Measurements from ENCODE around the gene BAIAP2L1. TPM values are rescaled to one million over a fixed set of nuclear protein-coding genes. Genes with fewer than 3 reads are reported as not detected.

BAIAP2L1 gene
- total RNA-seq, 1 donor: 0.31 TPM

DNA sequence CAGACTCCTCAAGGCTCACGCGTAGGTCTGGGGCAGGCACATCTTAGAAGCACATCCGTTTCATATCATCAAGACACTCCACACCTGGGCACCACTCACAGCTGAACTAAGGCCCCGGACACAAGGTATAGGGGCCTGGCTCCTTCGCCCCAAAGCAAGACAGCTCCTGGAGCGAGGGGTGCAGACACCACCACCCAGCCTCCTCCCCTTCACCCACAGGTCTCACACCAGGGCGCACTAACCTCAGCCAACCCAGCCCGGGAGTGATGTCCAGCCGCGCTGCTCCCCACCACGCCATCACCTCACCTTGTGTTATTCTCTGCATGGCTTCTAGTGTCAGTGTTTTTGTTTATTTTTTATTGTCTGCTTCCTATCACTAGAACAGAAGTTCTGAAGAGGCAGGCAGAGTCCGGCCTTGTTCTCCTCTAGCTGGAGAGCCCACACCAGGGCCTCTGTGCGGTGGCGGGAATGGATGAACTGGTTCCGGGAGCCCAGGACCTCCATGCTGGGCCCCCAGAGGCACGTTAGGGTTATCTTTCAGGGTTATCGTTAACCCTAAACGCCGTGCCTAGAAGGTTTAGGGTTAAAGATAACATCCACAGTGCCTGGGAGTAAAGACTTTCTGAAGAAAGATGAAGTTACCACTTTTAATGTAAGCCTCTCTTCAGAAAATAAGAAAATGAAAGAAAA, 97.6 kb downstream of the BAIAP2L1 start:
- H3K9me3 ChIP-seq (ENCODE audit: low read depth, low read length): no peaks in the 10 kb centered on the region
- H3K27me3 ChIP-seq (ENCODE audit: insufficient read depth, low read length): no peaks in the 10 kb centered on the region
- H3K4me3 ChIP-seq (ENCODE audit: low read length): no peak overlapping the region
- H3K4me1 ChIP-seq (ENCODE audit: insufficient read depth, low read length): no peaks in the 10 kb centered on the region

GRCh38 chr7:98301693-98302470, 99.0 kb downstream of the BAIAP2L1 start:
- H3K4me1 ChIP-seq (ENCODE audit: insufficient read depth, low read length): no peaks in the 10 kb centered on the region
- no peaks in the 10 kb centered on the region for H3K9me3 ChIP-seq (ENCODE audit: low read depth, low read length)
- H3K27me3 ChIP-seq (ENCODE audit: insufficient read depth, low read length): no peaks in the 10 kb centered on the region
- H3K4me3 ChIP-seq (ENCODE audit: low read length): no peak overlapping the region

GRCh38 chr7:98300595-98301372, 100.1 kb downstream of the BAIAP2L1 start:
- Histone ChIP-seq H3K4me3 (ENCODE audit: low read length) (no peak overlapping the region), H3K4me1 (ENCODE audit: insufficient read depth, low read length) (no peaks in the 10 kb centered on the region), H3K9me3 (ENCODE audit: low read depth, low read length) (no peaks in the 10 kb centered on the region), H3K27me3 (ENCODE audit: insufficient read depth, low read length) (no peaks in the 10 kb centered on the region)

DNA sequence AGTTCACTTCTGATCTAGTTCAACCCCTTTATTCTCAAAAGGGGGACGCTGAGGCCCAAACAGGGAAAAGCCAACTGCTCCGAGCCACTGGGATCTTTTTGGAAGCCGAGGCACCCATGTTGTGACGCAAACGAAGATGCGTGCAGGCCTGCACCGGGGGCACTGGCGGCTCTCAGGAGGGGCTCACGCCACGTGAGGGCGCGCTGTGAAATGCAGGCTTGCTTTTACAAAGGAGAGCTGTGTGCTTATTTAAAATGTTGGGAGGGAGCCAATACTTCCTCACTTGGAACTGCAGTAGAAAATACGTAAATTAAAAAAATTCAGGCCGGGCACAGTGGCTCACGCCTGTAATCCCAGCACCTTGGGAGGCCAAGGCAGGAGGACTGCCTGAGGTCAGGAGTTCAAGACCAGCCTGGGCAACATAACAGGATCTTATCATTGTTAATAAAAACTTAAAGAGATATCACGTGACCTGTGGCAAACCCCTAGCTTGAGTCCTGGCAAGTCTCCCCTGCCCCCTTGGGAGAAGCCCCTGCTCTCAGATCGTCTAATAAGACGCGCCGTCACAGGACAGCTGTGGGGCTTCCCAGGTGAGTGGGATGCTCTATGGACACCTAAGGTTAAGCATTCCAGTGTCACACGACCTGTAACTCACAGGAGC, 103.1 kb downstream of the BAIAP2L1 start:
- Histone ChIP-seq H3K4me3 (ENCODE audit: low read length) (no peak overlapping the region), H3K27me3 (ENCODE audit: insufficient read depth, low read length) (no peaks in the 10 kb centered on the region), H3K4me1 (ENCODE audit: insufficient read depth, low read length) (no peaks in the 10 kb centered on the region), H3K9me3 (ENCODE audit: low read depth, low read length) (no peaks in the 10 kb centered on the region)

DNA sequence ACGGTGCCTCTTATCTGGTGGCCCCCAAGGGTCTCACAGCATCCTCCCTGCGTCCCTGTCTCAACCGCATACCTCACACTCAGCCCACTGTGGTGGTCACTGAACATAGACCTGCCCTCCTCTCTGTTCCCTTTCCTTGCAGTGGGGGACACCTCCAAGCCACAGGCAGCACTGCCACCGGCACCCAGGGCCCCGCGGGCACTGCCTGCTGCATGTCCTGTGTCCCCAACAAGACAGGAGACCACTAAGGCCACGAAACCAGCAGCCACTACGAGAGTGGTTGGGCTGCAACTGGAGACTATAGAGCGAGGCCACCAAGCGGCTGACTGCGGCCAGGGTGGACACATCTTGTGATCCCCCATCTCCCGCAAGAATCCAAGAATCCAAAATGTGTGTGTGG, 104.1 kb downstream of the BAIAP2L1 start:
- no peaks in the 10 kb centered on the region for H3K27me3 ChIP-seq (ENCODE audit: insufficient read depth, low read length)
- no peaks in the 10 kb centered on the region for H3K4me1 ChIP-seq (ENCODE audit: insufficient read depth, low read length)
- H3K9me3 ChIP-seq (ENCODE audit: low read depth, low read length): no peaks in the 10 kb centered on the region
- no peak overlapping the region for H3K4me3 ChIP-seq (ENCODE audit: low read length)

DNA sequence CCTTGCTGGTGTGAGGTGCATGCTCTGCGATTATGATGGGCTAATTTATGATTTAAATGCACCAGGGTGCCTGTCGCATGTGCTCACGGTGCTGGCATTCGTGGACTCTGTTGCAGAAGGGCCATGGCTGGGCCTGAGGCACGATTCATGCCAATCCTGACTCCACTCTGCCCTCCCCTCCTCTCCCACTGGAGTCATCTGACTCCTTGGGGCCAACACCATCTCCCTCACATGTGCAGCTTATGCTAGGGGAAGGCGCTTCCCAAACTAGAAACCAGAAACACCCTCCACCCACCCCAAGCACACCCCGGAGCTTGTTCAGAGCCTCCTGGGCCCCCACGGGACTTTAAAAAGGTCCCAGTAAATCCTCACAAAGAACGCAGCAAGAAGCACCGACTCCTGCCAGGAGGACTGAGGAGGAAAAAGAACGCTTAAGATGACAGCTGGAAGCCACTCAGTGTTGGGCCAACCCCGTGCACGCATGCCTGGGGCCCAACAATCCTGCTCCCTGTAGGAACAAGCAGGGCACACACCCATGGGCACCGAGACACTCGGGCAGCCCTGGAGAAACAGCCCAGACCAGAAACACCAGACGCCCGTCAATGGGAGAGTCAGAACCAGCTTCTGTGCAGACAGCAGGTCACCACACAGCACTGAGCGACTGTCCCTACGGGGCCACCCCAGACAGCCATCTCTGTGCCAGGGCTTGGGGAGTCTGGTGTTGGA, 105.3 kb downstream of the BAIAP2L1 start:
- H3K9me3 ChIP-seq (ENCODE audit: low read depth, low read length): no peaks in the 10 kb centered on the region
- no peaks in the 10 kb centered on the region for H3K4me1 ChIP-seq (ENCODE audit: insufficient read depth, low read length)
- H3K4me3 ChIP-seq (ENCODE audit: low read length): no peak overlapping the region
- no peaks in the 10 kb centered on the region for H3K27me3 ChIP-seq (ENCODE audit: insufficient read depth, low read length)

- no peaks in the 10 kb centered on the region for H3K4me1 ChIP-seq (ENCODE audit: insufficient read depth, low read length)
- H3K27me3 ChIP-seq (ENCODE audit: insufficient read depth, low read length): no peaks in the 10 kb centered on the region
- H3K4me3 ChIP-seq (ENCODE audit: low read length): no peak overlapping the region
- no peaks in the 10 kb centered on the region for H3K9me3 ChIP-seq (ENCODE audit: low read depth, low read length)
Measured at GRCh38 chr7:98294798-98295382, 106.0 kb downstream of the BAIAP2L1 start.

DNA sequence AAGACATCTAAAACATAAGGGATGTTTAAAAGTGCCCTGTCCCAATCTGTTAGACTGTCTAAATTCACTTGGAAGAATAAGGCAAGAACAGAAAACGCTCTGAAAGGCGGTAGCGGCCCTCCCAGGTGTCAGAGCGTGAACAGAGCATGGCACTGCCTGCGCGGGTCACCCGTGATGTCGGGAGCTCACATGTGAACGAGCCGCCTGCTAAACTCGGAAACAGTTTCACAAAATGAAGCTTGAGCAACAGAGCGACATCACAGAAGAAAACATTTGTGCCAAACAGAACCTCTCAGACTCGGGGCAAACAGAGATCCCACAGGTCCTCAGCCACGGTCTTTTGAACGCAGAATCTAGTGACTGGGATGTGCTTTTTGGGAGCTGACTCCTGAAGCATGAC, 106.6 kb downstream of the BAIAP2L1 start:
- H3K27me3 ChIP-seq (ENCODE audit: insufficient read depth, low read length): no peaks in the 10 kb centered on the region
- H3K4me3 ChIP-seq (ENCODE audit: low read length): no peak overlapping the region
- no peaks in the 10 kb centered on the region for H3K9me3 ChIP-seq (ENCODE audit: low read depth, low read length)
- peaks cover 3% of the 10 kb centered on the region for H3K4me1 ChIP-seq (ENCODE audit: insufficient read depth, low read length)

- H3K9me3 ChIP-seq (ENCODE audit: low read depth, low read length): no peaks in the 10 kb centered on the region
- H3K4me1 ChIP-seq (ENCODE audit: insufficient read depth, low read length): peaks cover 9% of the 10 kb centered on the region
- no peaks in the 10 kb centered on the region for H3K27me3 ChIP-seq (ENCODE audit: insufficient read depth, low read length)
- H3K4me3 ChIP-seq (ENCODE audit: low read length): no peak overlapping the region
Measured at GRCh38 chr7:98293746-98294145, 107.1 kb downstream of the BAIAP2L1 start.

DNA sequence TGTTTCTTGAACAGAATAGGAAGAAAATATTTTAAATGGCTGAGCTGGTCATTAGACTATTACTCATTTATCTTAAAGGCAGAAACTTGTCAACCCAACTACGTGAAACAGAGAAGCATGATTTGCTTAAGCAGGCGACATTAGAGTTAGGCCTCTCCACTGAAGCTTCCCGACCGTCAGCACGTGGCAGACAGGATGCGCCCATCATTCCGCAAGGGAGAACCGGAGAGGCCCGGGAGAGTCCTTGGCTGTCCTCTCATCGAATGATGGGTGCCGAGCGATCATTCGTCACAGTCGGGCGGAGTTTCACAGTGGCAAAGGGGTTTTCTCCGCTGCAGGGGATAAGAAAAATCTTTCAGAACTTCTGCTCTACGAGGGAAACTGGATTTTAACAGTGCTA, 107.6 kb downstream of the BAIAP2L1 start:
- H3K27me3 ChIP-seq (ENCODE audit: insufficient read depth, low read length): no peaks in the 10 kb centered on the region
- peaks cover 11% of the 10 kb centered on the region for H3K4me1 ChIP-seq (ENCODE audit: insufficient read depth, low read length)
- no peak overlapping the region for H3K4me3 ChIP-seq (ENCODE audit: low read length)
- H3K9me3 ChIP-seq (ENCODE audit: low read depth, low read length): no peaks in the 10 kb centered on the region

DNA sequence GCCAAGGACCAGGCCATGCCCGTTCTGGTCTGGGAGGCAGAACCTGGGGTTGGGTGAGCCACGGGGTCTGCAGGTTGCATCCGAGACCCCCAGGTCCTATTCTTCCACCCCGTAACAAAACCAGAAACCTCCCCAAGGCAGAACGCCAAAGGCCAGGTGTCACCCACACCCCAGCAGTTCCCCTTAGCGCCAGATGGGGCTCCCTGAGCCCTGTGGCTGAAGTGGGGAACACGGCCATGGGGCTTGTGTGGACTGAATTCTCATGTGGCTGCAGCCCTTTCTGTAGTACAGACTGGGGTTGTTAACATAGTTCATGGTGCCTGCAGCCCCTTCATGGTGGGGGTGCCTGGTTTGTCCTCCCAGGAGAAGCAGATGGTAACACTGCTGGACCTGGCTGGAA, 109.2 kb downstream of the BAIAP2L1 start:
- Histone ChIP-seq H3K27me3 (ENCODE audit: insufficient read depth, low read length) (no peaks in the 10 kb centered on the region), H3K9me3 (ENCODE audit: low read depth, low read length) (no peaks in the 10 kb centered on the region), H3K4me1 (ENCODE audit: insufficient read depth, low read length) (peaks cover 27% of the 10 kb centered on the region), H3K4me3 (ENCODE audit: low read length) (no peak overlapping the region)

GRCh38 chr7:98289333-98289875, 111.5 kb downstream of the BAIAP2L1 start:
- Histone ChIP-seq H3K4me3 (ENCODE audit: low read length) (no peak overlapping the region), H3K27me3 (ENCODE audit: insufficient read depth, low read length) (no peaks in the 10 kb centered on the region), H3K9me3 (ENCODE audit: low read depth, low read length) (no peaks in the 10 kb centered on the region), H3K4me1 (ENCODE audit: insufficient read depth, low read length) (peaks cover 50% of the 10 kb centered on the region)

GRCh38 chr7:98288064-98288823, 112.6 kb downstream of the BAIAP2L1 start:
- no peaks in the 10 kb centered on the region for H3K27me3 ChIP-seq (ENCODE audit: insufficient read depth, low read length)
- peaks cover 62% of the 10 kb centered on the region for H3K4me1 ChIP-seq (ENCODE audit: insufficient read depth, low read length)
- H3K9me3 ChIP-seq (ENCODE audit: low read depth, low read length): no peaks in the 10 kb centered on the region
- H3K4me3 ChIP-seq (ENCODE audit: low read length): no peak overlapping the region
